DMS79 treated with DMSO at 0.1 percent for 48 hours (cell line): ENCODE results near the gene LY86.

ENCODE experiments used
- DNase-seq: peaks from one replicate; lab custom pipeline; 2025; lab: John Stamatoyannopoulos, UW

The LY86 gene

DNA sequence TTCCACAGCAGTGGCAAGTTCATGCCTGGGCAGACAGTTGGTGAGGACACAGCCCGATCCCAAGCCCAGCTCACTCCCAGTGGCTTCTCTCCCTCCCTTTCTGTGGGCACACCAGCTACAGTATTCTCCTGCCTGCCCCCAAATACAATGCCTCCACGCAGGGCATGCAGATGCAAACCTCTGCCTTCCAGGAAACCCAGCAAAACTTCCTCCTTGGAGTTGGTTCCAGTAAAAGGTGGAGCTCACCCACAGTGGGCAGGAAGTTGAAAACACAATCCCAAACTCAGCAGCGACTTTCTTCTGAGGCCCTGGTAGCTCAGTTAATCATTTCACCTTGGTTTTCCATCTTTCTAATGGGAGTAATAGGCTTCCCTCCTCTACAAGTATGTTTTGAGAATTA lies 93.7 kb downstream of the LY86 start:
- DNase-seq = no peak

DNA sequence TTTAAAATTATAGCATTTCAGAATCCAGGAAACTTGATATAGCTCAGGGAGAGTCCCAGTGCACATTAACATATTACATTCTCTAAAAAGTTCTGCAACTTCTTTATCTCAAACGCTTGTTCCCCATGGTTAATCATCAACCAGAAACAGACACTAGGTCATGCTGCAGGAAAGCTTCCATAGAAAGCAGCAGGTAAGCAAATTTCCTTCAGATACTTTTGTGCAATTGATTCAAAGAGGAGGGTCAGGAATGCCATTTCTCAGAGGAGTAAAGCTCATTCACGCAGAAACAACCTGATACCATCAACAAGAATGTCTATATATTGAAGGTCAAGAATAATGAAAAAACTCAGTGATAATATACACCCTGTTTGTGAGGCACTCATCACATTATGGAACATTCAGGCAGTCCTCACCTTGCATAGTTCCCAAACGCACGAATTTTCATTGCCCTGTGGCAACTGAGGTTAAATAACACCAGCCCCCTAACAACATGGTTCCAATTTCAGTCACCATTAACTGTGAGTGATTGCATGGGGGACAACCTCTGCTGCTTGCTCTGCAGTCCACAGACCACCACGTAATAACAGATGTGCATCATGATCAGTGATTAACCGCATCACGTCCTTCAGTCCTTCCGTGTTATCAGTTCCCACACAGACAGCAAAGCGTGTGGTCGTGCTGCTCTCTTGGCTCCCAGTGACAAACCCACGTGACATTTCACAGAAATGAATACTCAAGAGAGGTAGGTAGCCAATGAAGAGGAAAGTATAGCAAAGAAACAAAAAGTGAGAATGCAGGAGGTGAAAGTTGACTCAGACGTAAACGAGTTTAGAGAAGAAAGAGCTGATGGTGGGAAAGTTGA lies 95.7 kb downstream of the LY86 start:
- DNase-seq = no peak

DNA sequence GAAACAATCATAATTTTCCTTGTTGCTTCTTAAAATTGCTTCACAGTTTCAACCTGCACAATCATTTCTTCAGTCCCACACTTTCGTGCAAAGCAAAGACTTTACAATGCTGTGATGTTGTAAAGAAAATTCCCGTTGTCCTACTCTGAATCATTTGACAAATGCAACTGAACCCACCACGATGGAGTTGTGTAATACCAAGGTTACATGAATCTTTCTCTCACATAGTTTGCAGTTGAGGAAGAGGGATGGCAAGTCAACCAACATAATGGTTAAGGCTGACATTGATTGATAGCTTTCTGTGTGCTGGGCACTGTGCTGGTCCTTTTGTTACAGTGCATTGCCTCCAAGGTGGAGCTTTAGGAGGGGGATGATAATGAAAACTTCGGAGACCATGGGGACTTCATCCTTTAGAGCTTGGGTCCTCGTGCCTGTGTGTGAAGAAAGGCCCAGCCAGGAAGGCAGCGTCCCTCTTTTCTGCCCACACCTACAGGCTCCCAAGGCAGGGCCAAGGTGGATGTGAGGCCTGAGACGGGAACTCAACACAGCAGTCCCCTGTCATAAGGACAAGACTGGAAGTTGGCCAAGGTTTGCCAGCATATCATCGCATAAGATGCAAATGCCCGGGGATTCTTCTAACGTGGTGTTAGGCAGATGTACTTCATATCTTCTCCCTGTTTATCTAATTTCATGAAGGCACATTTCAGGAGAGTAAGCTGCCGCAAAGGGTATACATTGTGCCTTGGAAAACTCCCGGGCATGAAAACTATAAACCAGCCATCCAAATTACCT lies 96.9 kb downstream of the LY86 start:
- DNase-seq = no peak

DNA sequence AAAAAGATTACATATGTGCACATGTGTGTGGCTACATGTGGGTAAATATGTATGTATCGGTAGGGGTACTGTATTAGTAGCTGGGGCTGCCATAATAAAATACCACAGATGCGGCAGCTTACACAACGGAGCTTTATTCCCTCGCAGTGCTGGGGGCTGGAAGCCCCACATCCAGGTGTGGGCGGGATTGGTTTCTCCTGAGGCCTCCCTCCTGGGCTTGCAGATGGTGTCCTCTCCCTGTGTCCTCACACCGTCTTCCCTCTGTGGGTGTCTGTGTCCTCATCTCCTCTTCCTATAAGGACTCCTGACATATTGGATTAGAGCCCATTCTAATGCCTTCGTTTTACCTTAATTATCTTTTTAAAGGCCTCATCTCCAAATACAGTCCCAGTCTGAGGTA lies 97.7 kb downstream of the LY86 start:
- no peak for DNase-seq

DNA sequence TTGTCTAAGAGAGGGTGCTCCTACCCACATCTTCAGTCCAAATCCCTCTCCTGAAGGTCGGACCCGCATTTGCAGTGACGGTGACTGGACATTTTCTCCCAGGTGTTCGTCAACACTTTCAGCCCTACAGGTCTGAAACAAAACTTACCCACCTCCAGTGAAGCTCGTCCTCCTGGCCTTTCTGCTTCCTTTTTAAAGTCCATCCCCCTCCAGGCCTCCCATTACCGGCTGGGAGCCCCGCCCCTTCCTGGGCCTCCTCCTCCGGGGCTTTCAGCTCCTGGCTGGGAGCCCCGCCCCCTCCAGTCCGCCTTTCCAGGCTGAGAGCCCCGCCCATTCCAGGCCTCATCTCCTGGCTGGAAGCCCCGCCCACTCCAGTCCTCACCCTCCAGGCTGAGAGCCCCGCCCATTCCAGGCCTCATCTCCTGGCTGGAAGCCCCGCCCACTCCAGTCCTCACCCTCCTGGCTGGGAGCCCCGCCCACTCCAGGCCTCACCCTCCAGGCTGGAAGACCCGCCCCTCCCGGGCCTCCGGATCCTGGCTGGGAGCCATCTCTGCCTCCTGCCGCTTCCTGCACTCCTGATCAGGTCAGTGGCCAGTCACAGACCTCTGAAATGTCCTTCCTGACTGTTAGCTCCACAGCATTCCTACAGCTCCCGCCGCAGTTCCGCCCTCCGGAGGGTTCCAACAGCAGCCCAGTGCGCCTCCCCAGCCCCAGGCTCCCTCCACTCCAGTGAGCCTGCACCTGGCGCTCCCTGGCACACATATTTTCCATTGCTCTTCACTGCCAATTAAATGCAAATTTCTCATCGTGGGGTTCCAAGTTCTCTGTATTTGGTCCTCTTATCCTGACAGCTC lies 98.5 kb downstream of the LY86 start:
- peak; percentile 85 for DNase-seq

DNA sequence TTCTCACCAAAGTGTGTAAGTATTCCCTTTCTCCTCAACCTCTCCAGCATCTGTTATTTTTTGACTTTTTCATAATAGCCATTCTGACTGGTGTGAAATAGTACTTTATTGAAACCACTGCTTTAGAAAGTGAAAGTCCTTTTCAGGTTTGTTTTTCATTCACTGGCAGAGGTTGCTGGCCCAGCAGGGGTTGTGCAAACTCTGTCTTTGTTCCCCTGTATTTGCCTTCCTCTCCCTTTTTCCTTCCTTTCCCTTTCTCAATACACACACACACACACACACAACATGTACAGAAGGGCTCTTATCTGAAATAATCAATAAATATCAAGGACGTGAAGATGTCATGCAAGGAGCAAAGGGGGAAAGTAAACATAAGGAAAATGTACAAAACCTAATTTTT lies 99.8 kb downstream of the LY86 start:
- no peak for DNase-seq

DNA sequence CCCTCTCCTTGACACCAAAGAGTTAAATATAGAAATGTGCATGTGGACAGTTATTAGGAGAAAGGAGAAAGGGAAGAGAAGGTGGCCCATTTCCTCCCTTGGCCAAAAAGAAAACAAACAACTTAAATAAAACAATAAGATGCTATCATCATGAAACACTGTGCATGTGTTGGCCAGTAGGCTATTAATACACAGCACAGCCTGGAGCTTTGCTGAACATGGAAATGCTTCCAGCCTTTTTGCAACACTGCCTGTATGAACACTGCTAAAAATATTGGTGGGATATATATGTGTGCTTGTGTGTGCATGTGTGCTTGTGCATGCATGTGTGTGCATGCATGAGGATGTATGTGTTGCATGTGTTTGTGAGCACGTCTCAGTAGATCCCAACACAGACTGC lies 100.4 kb downstream of the LY86 start:
- DNase-seq = no peak

DNA sequence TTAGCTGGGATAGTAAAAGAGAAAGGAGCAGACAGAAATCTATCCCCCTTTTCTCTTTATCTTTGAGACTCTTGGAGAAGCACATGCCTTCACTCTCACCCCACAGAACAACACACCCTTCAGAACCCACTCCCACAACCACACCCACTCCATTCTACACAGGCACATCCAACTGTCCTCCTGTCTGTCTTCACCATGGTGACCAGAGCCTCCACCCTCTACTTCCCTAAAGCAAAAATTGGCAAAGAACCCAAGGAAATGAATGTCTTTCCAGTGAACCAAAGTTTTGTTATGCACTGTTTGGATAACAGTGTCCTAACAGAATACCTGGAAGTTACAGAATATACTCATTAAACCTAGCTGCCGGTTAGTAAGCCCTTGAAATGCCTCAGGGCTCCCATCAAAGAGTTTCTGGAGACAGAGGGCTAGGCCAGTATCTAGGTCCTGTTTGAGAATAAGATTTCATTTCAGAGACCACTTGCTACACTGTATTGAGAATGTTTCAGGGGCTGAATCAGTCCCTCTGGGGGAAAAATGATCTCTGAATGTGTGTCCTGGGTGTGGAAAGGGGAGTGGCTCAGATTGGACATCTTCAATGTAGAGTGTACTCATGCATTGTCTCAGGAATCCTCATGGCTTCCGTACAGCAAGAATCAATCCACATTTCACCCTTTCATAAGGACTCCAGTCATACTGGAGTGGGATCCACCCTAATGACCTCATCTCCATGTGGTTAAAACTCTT lies 101.1 kb downstream of the LY86 start:
- DNase-seq = no peak

DNA sequence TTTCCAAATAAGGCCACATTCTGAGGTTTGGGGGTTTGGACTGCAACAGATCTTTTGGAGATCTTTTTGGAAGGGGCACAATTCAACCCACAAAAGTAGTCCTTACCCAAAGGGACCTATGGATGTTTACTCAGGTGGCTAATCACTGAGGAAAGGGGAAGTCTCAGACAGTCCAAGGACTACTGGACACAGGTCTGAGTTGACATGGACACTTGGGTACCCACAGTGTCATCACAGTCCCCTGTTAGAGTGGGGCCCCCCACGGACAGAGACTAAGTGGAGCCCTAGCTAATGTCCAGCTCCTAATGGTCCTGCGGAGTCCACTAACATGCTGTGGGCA lies 101.6 kb downstream of the LY86 start:
- no peak for DNase-seq

DNA sequence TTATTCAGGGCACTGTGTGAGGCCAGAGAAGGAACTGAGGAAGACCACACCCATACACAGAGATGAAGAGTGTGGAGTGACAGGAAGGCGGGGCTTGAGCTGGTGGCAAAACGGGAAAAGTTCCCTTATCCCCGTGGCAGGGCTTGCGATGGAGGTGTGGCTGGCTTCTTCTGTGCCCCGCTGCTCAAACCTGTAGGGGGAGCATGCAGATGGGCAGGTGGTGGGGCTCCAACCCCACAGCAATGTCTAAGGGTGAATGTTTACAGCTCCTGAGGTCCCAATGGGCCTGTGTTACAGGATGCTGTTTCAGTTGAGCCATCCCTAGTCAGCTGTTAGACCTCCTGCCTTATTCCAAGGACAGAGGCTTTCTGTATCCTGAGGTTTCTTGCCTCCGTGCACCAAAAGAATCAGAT lies 105.9 kb downstream of the LY86 start:
- no peak for DNase-seq

DNA sequence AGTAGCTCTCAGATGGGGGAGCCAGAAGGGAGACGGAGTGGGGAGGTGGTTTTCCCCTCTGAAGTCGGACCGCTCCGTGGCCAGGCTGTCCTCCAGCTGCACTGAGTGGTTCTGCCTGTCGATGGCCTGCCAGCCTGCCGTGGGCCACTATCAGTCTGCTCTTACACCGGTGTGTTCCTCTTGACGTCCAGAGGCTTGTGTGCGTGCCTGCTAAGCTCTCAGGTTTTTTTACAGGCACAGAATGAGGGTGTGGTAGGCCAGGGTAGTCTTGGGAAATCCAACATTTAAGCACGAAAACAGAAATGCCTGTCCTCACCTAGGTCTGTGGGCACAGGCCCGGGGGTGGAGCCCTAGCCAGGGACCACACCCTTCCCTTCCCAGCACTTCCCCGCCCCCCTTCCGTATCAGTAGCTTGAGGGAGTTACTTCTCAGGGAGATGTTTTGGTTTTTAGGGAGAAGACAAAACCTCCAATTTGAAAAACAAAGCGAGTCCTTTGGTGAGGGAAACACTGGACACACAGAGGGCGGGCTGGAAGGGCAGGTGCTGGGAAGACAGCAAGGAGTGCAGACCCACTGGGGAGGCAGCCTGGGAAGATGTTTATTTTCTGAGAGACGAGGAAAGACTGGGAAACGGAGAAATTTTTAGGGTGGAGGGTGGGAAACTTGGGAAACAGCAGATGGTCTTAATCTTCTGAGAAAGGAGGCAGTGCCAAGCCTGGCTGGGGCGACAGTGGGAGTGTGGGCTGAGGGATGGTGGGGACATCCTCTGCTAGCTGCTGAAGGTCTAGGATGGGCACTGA lies 106.5 kb downstream of the LY86 start:
- DNase-seq = no peak

DNA sequence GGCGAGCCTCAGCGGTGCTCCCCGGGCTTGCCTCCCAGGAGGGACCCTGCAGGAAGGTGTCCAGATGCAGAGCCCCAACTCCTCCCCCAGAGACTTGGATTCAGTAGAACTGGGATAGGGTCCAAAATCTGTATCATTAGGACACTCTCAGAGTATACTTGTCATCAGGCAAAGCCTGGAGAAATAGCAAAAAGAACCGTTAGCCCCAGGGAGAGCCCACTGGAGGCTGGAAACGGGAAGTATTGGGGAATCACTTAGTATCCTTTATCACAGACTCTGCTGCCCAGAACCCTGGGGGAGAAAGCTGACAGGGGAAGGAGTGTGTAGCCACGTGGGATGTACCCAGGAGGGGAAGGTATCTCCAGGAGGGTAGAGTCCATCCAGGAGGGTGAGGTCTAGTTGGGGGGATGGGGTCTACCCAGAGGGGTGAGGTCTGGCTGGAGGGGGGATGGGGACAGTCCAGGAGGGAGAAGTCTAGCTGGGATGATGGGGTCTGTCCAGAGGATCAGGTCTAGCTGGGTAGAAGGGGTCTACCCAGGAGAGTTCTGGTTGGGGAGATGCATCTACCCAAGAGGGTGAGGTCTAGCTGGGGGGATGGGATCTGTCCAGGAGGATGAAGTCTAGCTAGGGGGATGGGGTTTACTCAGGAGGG lies 107.2 kb downstream of the LY86 start:
- no peak for DNase-seq

DNA sequence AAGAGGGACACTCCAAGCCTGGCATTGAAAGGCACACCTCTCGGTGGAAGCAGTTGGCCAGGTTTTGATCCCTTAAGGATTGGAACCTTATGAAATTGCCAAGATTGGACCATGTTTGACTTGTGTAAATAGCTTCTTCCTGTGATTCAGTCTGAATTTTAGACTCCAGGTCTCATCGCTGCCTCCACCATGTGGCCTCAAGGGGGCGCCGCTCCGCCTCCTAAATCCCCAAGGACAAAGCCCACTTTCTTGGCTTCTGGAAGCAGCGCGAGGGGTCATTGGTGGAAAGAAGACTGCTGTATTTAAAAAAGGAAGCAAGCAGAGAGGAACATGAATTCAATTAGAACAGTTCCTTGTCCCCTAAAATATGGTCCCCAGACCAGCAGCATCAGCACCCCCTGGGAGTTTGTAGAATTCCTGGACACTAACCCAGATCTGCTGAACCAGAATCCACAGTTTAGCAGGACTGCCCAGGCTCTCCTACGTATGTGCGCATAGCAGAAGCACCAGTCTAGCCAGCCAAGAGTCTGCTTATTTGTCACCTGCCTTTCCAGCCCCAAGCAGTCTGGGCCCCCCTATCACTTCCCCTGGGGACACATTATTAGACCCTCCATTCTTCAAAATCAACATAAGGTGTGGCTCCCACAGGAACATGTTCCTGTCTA lies 108.5 kb downstream of the LY86 start:
- no peak for DNase-seq

DNA sequence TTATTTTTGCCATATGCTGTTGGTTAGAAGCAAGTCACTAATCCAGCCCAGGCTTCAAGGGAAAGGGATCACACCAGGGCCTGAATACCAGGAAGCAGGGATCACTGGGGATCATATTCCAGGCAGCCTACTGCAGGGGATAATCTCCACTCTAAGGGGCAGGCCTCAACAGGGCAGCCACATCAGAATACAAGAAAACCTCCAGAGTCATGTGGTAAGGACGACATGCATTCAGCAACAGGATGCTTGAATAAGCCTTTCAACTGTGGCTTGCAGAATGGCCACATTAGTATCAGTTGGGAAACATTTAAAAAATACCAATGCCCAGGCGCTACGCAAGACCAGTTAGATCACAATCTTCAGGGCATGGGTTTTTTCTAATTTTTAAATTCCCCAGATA lies 109.1 kb downstream of the LY86 start:
- DNase-seq = no peak

DNA sequence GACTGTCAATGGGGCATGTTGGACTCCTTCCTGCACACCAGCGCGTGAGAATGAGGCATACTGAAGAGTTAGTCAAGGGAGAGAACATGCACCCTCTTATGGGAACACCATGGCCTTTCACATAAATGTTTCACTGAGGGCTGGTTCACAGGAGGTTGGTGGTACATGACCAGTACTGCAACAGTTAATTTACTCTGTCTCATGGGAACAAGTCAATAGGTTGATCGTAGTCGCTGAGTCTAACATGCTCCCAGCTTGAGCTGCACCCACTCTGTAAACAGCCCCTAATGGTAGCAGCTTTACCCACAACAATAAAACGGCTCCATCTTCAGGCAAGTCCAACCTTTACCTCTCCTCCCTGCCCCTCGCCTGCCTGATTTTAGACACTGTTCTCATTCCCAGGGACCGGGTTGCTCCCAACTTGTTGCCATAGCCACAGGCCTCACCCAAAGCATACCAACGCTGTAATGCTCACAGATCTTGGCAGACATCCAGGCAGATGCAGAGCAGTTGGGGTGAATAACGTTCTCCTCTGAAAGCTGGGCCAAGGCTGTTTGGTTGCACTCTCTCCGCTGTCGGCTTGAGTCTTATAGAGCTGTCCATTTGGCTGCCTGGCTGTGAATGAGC lies 111.3 kb downstream of the LY86 start:
- DNase-seq = peak; percentile 72

DNA sequence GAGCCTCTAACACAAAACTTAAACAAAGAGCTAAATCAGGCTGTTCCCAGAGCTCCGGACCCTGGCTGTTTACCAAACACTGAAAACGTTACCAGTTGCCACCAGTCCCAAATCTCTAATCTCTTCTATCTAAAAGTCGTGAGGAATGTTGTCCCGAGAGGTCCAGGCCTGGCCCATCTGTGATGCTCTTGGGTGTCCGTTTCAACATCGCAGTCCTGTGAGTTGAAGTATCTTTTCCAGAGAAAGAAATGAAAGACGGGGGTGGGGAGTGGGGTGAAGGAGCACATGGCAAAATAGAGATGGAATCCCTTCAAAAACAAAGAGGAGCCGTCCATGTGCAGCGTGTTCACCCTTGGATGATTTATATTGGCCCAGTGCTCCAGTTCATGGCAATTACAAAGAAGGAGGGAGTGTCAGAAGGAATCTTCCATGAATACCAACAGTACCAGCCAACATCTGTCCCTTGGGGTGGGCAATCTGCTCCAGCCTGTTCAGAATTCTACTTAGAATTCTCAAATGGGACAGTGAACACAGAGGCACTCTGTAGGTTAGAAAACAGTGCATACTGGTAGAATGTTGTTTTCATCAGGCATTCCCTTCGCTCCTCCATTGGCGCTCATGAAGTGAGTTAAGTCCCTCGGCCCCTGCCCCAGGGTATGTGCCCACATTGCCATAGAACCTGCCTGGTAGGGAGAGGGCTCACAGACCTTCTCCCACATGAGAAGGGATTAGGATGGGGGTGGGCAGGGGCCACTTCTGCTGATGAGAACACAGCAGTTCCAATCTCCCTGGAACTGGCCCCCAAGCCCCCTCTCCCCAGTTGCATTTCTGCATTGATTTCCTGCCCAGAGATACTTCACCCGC lies 112.1 kb downstream of the LY86 start:
- DNase-seq = no peak

DNA sequence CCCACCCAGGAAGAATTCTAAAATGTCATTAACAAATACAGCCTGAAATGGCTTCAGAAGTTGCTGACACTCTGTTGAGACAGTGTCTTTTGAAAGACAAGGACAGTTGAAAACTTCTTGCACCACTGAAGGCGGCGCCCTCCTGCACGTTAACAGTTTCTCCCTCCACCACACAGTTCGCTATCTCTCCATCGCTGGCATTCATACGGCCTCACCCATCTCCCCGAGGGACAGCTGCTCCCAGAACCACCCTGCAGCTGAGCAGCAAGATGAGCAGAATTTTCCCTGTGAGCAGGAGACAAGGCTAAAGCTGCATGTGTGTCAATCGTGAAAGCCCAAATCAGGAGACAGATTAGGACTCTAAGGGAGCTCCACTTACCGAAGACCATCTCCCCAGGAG lies 113.3 kb downstream of the LY86 start:
- no peak for DNase-seq

DNA sequence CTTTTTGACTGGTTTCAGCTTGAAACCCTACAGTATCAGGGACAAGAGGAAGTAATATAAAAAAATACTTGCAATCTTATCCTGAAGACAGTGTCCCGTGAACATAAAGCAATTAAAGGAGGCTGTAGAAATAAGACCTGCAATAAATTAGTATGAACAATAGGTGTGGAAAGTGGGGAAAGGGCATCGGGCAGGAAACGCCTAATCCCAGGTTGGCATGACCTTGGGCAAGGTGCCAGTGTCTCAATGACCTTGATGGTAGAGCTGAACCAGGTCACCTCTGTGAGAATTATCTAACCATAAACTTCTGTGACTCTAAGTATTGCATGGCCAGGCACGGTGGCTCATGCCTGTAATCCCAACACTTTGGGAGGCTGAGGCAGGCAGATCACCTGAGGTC lies 115.2 kb downstream of the LY86 start:
- no peak for DNase-seq
